ENCODE data around the gene MAPRE3. TPM values are rescaled to one million over a fixed set of nuclear protein-coding genes. Genes with fewer than 3 reads are reported as not detected.

MAPRE3 gene
- total RNA-seq, 4 donors from 2014 or later, result 16.8 to 64.7 (median 32.9) TPM

GRCh38 chr2:27006602-27007415, 36.4 kb downstream of the MAPRE3 start:
- Histone ChIP-seq H3K4me3 (no peak overlapping the region), H3K9me3 (no peaks in the 10 kb centered on the region), H3K36me3 (no peaks in the 10 kb centered on the region), H3K4me1 (no peaks in the 10 kb centered on the region), H3K27ac (no peak overlapping the region), H3K27me3 (no peaks in the 10 kb centered on the region)
- in situ Hi-C loops (cut with MboI; ENCODE audit: low pct_ligation_motif_present in 1 of 4, low pct_unique_long_range_greater_than_20kb in 1 of 4, low sequenced_read_pairs in 3 of 4), result no loop called here
- no peak for TF ChIP-seq EP300 (IDR thresholded peaks at IDR 0.05; ENCODE audit: low read depth)
- no peak for TF ChIP-seq CTCF (IDR thresholded peaks at IDR 0.05)
- no peak for TF ChIP-seq POLR2AphosphoS5 (IDR thresholded peaks at IDR 0.05)
- TF ChIP-seq POLR2A (IDR thresholded peaks at IDR 0.05), result no peak
- DNase-seq, result no peak
- intact Hi-C loops (cut with DNase I; ENCODE audit: low total_unique reads), result no loop called here
- 73 to 75% methylated on average over 5 to 6 of the region's 6 CpGs for WGBS, 2 donors (ENCODE audit: low coverage in 1 of 2)

DNA sequence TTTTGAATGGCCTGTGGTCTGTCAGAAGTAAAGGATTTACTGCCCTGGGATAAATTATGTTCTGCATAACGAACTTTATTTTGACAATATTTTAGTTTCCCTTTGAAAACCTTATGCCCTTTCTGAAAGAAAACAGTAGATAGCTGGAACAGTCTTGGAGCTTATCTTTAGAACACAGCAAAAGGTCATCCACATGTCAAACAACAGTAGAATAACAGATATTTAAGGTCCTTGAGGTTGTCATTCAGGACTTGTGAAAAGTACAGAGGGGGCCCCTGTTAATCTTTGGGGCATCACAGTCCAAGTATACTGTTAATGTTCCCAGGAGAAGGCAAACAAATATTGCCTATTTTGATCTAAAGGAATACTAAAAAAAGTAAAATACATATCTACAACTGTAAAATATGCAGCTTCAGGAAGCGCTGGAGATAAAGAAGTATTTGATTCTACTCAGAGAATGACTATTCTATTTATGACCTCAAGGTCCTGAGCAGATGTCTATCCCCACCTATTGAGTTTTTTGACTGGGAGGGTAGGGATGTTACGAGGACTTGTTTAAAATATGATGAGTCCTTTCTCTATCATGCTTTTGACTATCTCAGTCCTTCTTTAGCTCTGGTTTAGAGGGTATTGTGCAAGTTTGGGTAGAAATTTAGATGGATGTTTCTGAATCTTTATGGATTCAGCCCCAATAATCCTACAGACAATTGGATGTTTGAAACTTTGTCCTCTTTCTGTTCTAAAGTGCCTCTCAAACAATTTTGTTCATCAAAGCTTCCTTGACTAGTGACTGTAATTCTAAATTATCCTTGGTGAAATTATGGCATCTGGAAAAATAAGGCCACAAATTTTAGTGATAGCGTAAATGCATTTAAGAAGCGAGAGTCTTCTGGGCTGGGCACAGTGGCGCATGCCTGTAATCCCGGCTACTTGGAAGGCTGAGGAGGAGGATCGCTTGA, 37.3 kb downstream of the MAPRE3 start:
- WGBS, 2 donors (ENCODE audit: low coverage in 1 of 2), result 75 to 79% methylated on average over 8 of the region's 8 CpGs
- Histone ChIP-seq H3K9me3 (no peaks in the 10 kb centered on the region), H3K27me3 (no peaks in the 10 kb centered on the region), H3K4me1 (no peaks in the 10 kb centered on the region), H3K36me3 (no peaks in the 10 kb centered on the region), H3K27ac (no peak overlapping the region), H3K4me3 (no peak overlapping the region)
- in situ Hi-C loops (cut with MboI; ENCODE audit: low pct_ligation_motif_present in 1 of 4, low pct_unique_long_range_greater_than_20kb in 1 of 4, low sequenced_read_pairs in 3 of 4) (no loop called here), intact Hi-C loops (cut with DNase I; ENCODE audit: low total_unique reads) (no loop called here)
- DNase-seq, result no peak
- TF ChIP-seq POLR2A (IDR thresholded peaks at IDR 0.05) (no peak), CTCF (IDR thresholded peaks at IDR 0.05) (no peak), POLR2AphosphoS5 (IDR thresholded peaks at IDR 0.05) (no peak), EP300 (IDR thresholded peaks at IDR 0.05; ENCODE audit: low read depth) (no peak)

GRCh38 chr2:27008678-27009077, 38.2 kb downstream of the MAPRE3 start:
- intact Hi-C loops (cut with DNase I; ENCODE audit: low total_unique reads) (no loop called here), in situ Hi-C loops (cut with MboI; ENCODE audit: low pct_ligation_motif_present in 1 of 4, low pct_unique_long_range_greater_than_20kb in 1 of 4, low sequenced_read_pairs in 3 of 4) (no loop called here)
- Histone ChIP-seq H3K27ac (no peak overlapping the region), H3K27me3 (no peaks in the 10 kb centered on the region), H3K4me3 (no peak overlapping the region), H3K9me3 (no peaks in the 10 kb centered on the region), H3K36me3 (no peaks in the 10 kb centered on the region), H3K4me1 (no peaks in the 10 kb centered on the region)
- 77 to 85% methylated on average over 4 of the region's 4 CpGs for WGBS, 2 donors (ENCODE audit: low coverage in 1 of 2)
- TF ChIP-seq POLR2A (IDR thresholded peaks at IDR 0.05) (no peak), EP300 (IDR thresholded peaks at IDR 0.05; ENCODE audit: low read depth) (no peak), POLR2AphosphoS5 (IDR thresholded peaks at IDR 0.05) (no peak), CTCF (IDR thresholded peaks at IDR 0.05) (no peak)
- DNase-seq, result no peak

DNA sequence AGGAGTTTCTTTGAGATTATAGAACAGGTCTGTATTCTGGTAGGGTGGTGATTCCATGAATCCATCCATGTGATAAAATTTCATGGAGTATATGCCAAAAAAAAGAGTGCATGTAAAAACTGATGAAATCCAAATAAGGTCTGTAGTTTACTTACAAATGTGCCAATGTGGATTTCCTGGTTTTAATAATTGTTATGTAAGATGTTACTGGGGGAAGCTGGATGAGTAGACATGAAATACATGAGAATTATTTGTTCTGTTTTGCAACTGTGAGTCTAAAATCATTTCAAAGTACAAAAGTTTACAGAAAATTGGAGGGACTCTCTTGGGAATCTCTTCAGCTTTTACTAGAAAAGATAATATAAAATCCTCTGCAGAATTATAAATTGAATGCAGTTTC, 38.6 kb downstream of the MAPRE3 start:
- Histone ChIP-seq H3K4me3 (no peak overlapping the region), H3K36me3 (no peaks in the 10 kb centered on the region), H3K27ac (no peak overlapping the region), H3K9me3 (no peaks in the 10 kb centered on the region), H3K27me3 (no peaks in the 10 kb centered on the region), H3K4me1 (no peaks in the 10 kb centered on the region)
- DNase-seq, result no peak
- intact Hi-C loops (cut with DNase I; ENCODE audit: low total_unique reads) (no loop called here), in situ Hi-C loops (cut with MboI; ENCODE audit: low pct_ligation_motif_present in 1 of 4, low pct_unique_long_range_greater_than_20kb in 1 of 4, low sequenced_read_pairs in 3 of 4) (no loop called here)
- TF ChIP-seq CTCF (IDR thresholded peaks at IDR 0.05), result no peak

All from transverse colon (tissue), 4 donors.